HepG2 (cell line): Measurements from ENCODE around the gene FBXO5. TPM values are rescaled to one million over a fixed set of nuclear protein-coding genes. Genes with fewer than 3 reads are reported as not detected.

Experiments used
- ATAC-seq: fragments of 200-7000 bp; cut with Tn5 transposase; 3 replicates; pipeline ENCODE4 v1.9.1; 2020; ENCODE audit warnings: mild to moderate bottlenecking, moderate library complexity
- BruUV-seq: library from RNA; stranded (reverse); fragments of 400-500 nt; replicated peaks from 2 replicates; lab custom pipeline; 2021; lab: Mats Ljungman, UMichigan
- CTCF ChIA-PET: fragments of 300-600 bp; formaldehyde crosslinking; extraction: SDS; loops from one replicate; lab custom pipeline; 2021; ENCODE audit warnings: low total read pairs, inconsistent platforms, low intra/inter-chr PET ratio; lab: Yijun Ruan, JAX
- POLR2A ChIA-PET: fragments of 350-600 bp; sonication (Branson Sonifier 250); formaldehyde crosslinking; loops from one replicate; lab custom pipeline; 2020; ENCODE audit warnings: antibody characterized with exemption, inconsistent platforms; lab: Yijun Ruan, JAX
- DNase-seq: peaks from one replicate; pipeline ENCODE4 v3.0.0-alpha.2; 2015; ENCODE audit warnings: low spot score
- FAIRE-seq: peaks from 3 replicates; lab custom pipeline; 2011; peaks lifted over from hg19 to GRCh38; lab: Jason Lieb, UNC
- H2AFZ ChIP-seq: one replicate; pipeline ENCODE4 v1.6.1; 2011; ENCODE audit warnings: low read length, inconsistent platforms
- H3K27ac ChIP-seq: fragments of 300-600 bp; 3 replicates; pipeline ENCODE4 v1.8.0; 2011; ENCODE audit warnings: mixed run types, mild to moderate bottlenecking, mixed read lengths, low read length, inconsistent platforms; ENCODE audit not compliant: insufficient read depth; ENCODE audit errors: extremely low read length
- H3K27me3 ChIP-seq, 2 experiments: fragments of 200-600 bp in 1 of 2; 2 replicates in 1 of 2; 3 replicates in 1 of 2; pipeline versions ENCODE4 v1.6.0 to v1.8.0; 2011; ENCODE audit warnings: low read length in 2 of 2, mild to moderate bottlenecking in 2 of 2, moderate library complexity in 2 of 2, inconsistent platforms in 1 of 2; ENCODE audit not compliant: insufficient read depth in 2 of 2, control insufficient read depth in 1 of 2
- H3K36me3 ChIP-seq, 2 experiments: fragments of 200-600 bp in 1 of 2; replicated peaks in 1 of 2; 2 replicates in 1 of 2; 3 replicates in 1 of 2; pipeline versions ENCODE4 v1.5.1 to v1.8.0; 2011; ENCODE audit warnings: low read length in 2 of 2, inconsistent platforms in 1 of 2; ENCODE audit not compliant: insufficient read depth in 2 of 2, control insufficient read depth in 1 of 2
- H3K4me1 ChIP-seq: 2 replicates; pipeline ENCODE4 v1.5.1; 2012; ENCODE audit warnings: low read length, inconsistent platforms; ENCODE audit not compliant: insufficient read depth
- H3K4me2 ChIP-seq: 2 replicates; pipeline ENCODE4 v1.6.0; 2011; ENCODE audit warnings: low read depth, low read length, inconsistent platforms
- H3K4me3 ChIP-seq, 3 experiments: fragments of 200-600 bp in 1 of 3; sonication (generic), shearing (Covaris generic) in 1 of 3; replicated peaks in 1 of 3; 2 replicates each; pipeline ENCODE4 v1.5.1; 2011 to 2016; ENCODE audit warnings: low read length in 3 of 3, inconsistent platforms in 2 of 3, low read depth in 2 of 3, mild to moderate bottlenecking in 2 of 3, control low read depth in 1 of 3, mixed read lengths in 1 of 3; ENCODE audit not compliant: insufficient read depth in 1 of 3
- H3K79me2 ChIP-seq: one replicate; pipeline ENCODE4 v1.6.1; 2011; ENCODE audit warnings: low read length, inconsistent platforms; ENCODE audit not compliant: insufficient read depth
- H3K9ac ChIP-seq: 2 replicates; pipeline ENCODE4 v1.6.0; 2011; ENCODE audit warnings: mild to moderate bottlenecking, low read depth, low read length, inconsistent platforms; ENCODE audit not compliant: insufficient read depth
- H3K9me3 ChIP-seq: 2 replicates; pipeline ENCODE4 v1.5.1; 2012; ENCODE audit warnings: mild to moderate bottlenecking, low read length
- H4K20me1 ChIP-seq: 2 replicates; pipeline ENCODE4 v1.6.0; 2011; ENCODE audit warnings: inconsistent platforms, mild to moderate bottlenecking, low read length, moderate library complexity; ENCODE audit not compliant: insufficient read depth
- ESRRA ChIP-seq: sonication (generic); formaldehyde crosslinking; IDR thresholded peaks from 2 replicates; pipeline ENCODE4 v1.5.1; 2020; ENCODE audit warnings: mild to moderate bottlenecking, low read depth, missing genetic modification reagents
- FOXP4 ChIP-seq: sonication (generic); formaldehyde crosslinking; IDR thresholded peaks from 2 replicates; pipeline ENCODE4 v1.4.0; 2020; ENCODE audit warnings: missing genetic modification reagents
- GPN1 ChIP-seq: sonication (generic); formaldehyde crosslinking; IDR thresholded peaks from 2 replicates; pipeline ENCODE4 v1.5.1; 2020; ENCODE audit warnings: missing genetic modification reagents, borderline replicate concordance
- IRF1 ChIP-seq: sonication (generic); formaldehyde crosslinking; IDR thresholded peaks from 2 replicates; pipeline ENCODE4 v1.4.0; 2020; ENCODE audit warnings: low read depth, mild to moderate bottlenecking, missing genetic modification reagents
- TBX2 ChIP-seq: sonication (generic); formaldehyde crosslinking; IDR thresholded peaks from 2 replicates; pipeline ENCODE4 v1.5.0; 2020; ENCODE audit warnings: missing genetic modification reagents, mild to moderate bottlenecking, borderline replicate concordance
- WGBS: methylation state at CpG from one replicate; pipeline ENCODE4 v1.1.6; 2017; ENCODE audit warnings: low lambda C conversion rate; 5-methylcytosine and 5-hydroxymethylcytosine counted together
- in situ Hi-C: cut with HindIII; loops from 2 replicates; pipeline ENCODE4 v1.10.0; 2017; ENCODE audit warnings: low pct_unique_long_range_greater_than_20kb; ENCODE audit not compliant: extremely low pct_ligation_motif_present
- intact Hi-C: fragments of 100-400 bp; cut with micrococcal nuclease; formaldehyde crosslinking; loops from one replicate; pipeline ENCODE4 v1.10.0; 2022; ENCODE audit not compliant: unreplicated experiment
- polyA plus RNA-seq, 8 experiments: library from polyadenylated mRNA; depleted of rRNA in 3 of 8; stranded (reverse) in 7 of 8; unstranded in 1 of 8; fragments of >200 nt; fragmentation: Illumina TruSeq in 4 of 8; extraction: Trizol in 4 of 8; gene quantifications; 2 replicates each; pipeline versions ENCODE4 v1.2.1 to v1.2.3, GENCODE V29; 2011 to 2016; ENCODE audit warnings: low read depth in 4 of 8, missing spikeins in 1 of 8, mixed read lengths in 1 of 8; ENCODE audit not compliant: insufficient read depth in 1 of 8
- total RNA-seq, 5 experiments: library from RNA; depleted of rRNA; stranded (reverse); fragments of >200 nt; fragmentation: Illumina TruSeq; extraction: Trizol; gene quantifications; 2 replicates each; pipeline ENCODE4 v1.2.3, GENCODE V29; 2016; ENCODE audit warnings: low read depth in 1 of 5

Gene FBXO5
- total and polyA plus RNA-seq, 2 of the 13 experiments (the other 11 are each of a cell fraction or from before 2014, with no cell fraction given): 15.8 to 41.5 TPM

DNA sequence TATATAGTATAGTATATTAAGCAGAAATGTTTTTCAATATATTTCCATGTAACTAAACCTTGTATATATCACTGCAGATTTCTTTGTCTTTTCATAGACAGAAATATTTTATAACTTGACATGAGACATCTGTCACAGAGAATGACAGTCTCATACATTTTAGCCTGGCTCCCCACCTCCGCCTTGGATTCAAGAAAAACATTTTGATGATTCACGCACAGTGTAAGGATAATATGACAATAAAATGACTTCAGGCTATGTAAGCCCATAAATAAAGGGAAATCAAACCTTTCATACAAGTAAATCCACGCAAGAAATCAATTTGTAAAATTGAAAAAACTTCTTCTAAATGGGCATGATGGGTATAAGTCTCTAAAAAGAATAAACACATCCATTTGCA, 36.4 kb downstream of the FBXO5 start:
- no peak overlapping the region for H3K4me3 ChIP-seq
- DNase-seq: no peak
- TF ChIP-seq IRF1 (no peak), GPN1 (CRISPR knock-in tag) (no peak), FOXP4 (no peak), TBX2 (no peak), ESRRA (CRISPR knock-in tag) (no peak)
- TF ChIP-seq, all 625 proteins: peak for 0
- Histone ChIP-seq H3K36me3 (no peaks in the 10 kb centered on the region), H3K27ac (no peak overlapping the region), H3K9me3 (no peaks in the 10 kb centered on the region), H3K9ac (no peak overlapping the region), H3K4me1 (no peaks in the 10 kb centered on the region), H3K4me2 (no peak overlapping the region), H3K79me2 (no peaks in the 10 kb centered on the region), H2AFZ (no peak overlapping the region), H4K20me1 (no peaks in the 10 kb centered on the region), H3K27me3 (peaks cover 2 to 5% of the 10 kb centered on the region in 2 experiments; a peak in 3 of 5 replicates)
- FAIRE-seq (no peak), ATAC-seq (no peak)
- ChIA-PET POLR2A (no interaction called here), CTCF (interaction anchor here (2.3 kb wide), 1 partner anchor 82 kb away, joined by 28 read pairs; no protein-coding TSS in a partner anchor)
- intact Hi-C loops (loop anchor here (10.0 kb wide), 1 partner anchor 462 kb away; no protein-coding TSS in a partner anchor), in situ Hi-C loops (no loop called here)
- no TSS peak for BruUV-seq
- WGBS: 8% methylated on average over 3 of the region's 3 CpGs
